HuH-7 (cell line): Measurements from ENCODE around the gene PCDHB11.
"Not testable (repeated sequence)": the region's sequence is repeated elsewhere in the genome, so short reads cannot be mapped to it uniquely, and the experiment has no call there.

Experiments
- DNase-seq: peaks from one replicate; pipeline ENCODE4 v3.0.0; 2011; ENCODE audit warnings: low spot score

Gene PCDHB11

GRCh38 chr5:141241496-141241895, 42.1 kb downstream of the PCDHB11 start:
- DNase-seq, result no peak

GRCh38 chr5:141245250-141245717, 45.9 kb downstream of the PCDHB11 start, which contains the start of gene PCDHB15:
TSS of gene PCDHB15 (plus strand) at chr5:141245395. CDS start at chr5:141245579, 184 bp downstream.
- peak; percentile 54 for DNase-seq

GRCh38 chr5:141246971-141247370, 47.5 kb downstream of the PCDHB11 start:
- not testable (repeated sequence) for DNase-seq

- DNase-seq, result not testable (repeated sequence)
Measured at GRCh38 chr5:141247434-141247833, 48.0 kb downstream of the PCDHB11 start.

GRCh38 chr5:141250576-141250975, 51.1 kb downstream of the PCDHB11 start:
- DNase-seq, result no peak
